NCI-H146 (cell line): Measurements from ENCODE around the gene STEAP2.
"Not testable (repeated sequence)": the region's sequence is repeated elsewhere in the genome, so short reads cannot be mapped to it uniquely, and the experiment has no call there.

Source experiments
- DNase-seq: peaks from one replicate; lab custom pipeline; 2025; lab: John Stamatoyannopoulos, UW

STEAP2 gene

DNA sequence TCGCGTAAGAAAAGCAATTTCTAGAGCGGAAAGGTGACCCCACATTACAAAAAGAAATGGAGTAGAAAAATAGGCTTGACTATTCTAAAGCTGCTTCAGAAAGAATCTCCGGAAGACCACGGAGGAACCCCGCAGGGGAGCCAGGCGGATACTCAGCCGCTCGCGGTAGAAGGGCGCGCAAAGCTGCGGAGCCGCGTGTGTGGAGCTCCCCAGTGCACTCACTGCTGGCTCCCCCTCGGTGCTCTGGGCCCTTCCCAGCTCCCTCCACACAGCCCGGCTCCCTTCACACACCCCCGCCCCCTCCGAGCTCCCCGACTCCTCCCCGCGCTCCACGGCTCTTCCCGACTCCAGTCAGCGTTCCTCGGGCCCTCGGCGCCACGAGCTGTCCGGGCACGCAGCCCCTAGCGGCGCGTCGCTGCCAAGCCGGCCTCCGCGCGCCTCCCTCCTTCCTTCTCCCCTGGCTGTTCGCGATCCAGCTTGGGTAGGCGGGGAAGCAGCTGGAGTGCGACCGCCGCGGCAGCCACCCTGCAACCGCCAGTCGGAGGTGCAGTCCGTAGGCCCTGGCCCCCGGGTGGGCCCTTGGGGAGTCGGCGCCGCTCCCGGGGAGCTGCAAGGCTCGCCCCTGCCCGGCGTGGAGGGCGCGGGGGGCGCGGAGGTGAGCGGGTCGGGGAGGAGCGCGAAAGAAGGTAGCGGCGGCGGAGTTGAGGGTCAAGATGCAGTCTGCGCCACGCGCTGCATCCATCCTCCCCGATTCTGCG, at the start of gene STEAP2:
TSS of gene STEAP2 (plus strand) at position 350 of the 758 bp plus-strand sequence. CDS start 13,343 bp downstream, outside the sequence.
- DNase-seq, result peak; percentile 56

DNA sequence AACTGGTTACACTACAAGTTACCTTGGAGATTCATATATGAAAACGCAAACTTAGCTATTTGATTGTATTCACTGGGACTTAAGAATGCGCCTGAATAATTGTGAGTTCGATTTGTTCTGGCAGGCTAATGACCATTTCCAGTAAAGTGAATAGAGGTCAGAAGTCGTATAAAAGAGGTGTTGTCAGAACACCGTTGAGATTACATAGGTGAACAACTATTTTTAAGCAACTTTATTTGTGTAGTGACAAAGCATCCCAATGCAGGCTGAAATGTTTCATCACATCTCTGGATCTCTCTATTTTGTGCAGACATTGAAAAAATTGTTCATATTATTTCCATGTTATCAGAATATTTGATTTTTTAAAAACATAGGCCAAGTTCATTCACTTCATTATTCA, 48.0 kb upstream of the STEAP2 start:
- no peak for DNase-seq

DNA sequence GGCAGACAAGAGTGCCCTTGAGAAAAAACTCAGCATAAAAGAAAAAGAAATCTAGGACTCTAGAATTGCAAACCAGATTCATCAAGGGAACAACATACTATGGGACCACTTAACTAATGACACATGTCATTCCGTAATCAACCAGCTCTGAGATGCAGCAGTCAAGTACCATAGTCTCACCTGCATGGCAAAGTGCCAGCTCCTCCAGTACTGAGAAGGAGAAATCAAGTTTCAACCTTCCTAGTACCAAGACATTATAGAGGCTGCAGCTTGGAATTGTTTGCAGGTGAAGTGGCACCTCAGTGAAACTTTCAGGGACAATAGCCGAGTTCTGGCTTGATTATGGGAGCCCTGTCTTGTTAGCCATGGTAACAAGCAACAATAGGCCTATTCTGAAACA, 45.8 kb upstream of the STEAP2 start:
- DNase-seq, result no peak

DNA sequence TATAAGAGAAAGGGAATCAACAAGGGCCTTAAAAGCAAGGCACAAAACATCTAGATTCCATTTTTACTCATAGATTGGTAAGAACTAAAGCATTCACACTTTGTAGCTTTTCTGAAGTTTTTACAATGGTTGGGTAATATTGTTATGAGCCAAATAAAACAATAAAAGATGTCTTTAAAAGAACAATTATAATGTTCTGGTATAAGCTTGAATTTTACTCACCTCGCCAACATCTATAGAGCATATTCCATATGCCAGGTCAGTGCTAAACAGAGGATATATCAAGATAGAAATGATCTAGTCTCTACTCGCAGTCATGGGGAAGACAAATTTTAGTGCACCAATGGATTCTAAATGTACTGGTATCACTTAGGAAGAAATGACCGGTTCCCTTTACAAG, 45.4 kb upstream of the STEAP2 start:
- DNase-seq, result no peak

DNA sequence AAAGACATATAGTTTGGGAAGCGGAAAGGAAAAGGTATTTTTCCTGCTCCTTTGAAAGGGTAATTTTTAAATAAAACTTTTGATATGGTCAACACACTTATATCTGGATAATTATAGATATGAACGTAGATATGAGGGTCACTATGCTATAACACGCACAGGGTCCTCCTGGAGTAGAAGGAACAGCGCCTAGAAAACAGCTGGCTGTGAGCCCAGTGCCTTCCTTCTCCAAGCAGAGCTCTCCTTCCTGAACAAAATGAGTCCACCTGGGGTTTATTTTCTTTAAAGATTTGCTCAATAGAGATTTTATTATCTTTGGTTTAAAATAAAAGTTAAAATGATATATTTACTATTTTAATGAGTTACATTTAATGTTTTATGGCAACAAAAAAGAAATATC, 44.2 kb upstream of the STEAP2 start:
- DNase-seq, result no peak

DNA sequence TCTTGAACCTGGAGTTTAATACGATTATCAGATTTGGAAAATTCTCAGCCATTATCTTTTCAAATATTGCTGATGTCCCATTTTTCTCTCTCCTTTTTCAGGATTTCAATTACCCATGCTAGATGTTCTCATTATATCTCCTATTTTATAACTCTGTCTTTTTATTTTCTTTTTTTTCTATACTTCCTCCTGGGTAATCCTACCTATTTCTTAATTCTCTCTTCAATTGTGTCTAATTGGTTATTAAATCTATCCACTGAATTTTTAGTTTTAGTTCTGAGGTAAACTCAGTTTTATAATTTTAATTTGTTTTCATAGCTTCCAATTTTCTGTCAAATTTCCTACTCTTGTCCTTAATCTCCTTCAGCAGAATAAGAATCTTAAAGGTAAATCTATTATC, 41.6 kb upstream of the STEAP2 start:
- DNase-seq, result no peak

DNA sequence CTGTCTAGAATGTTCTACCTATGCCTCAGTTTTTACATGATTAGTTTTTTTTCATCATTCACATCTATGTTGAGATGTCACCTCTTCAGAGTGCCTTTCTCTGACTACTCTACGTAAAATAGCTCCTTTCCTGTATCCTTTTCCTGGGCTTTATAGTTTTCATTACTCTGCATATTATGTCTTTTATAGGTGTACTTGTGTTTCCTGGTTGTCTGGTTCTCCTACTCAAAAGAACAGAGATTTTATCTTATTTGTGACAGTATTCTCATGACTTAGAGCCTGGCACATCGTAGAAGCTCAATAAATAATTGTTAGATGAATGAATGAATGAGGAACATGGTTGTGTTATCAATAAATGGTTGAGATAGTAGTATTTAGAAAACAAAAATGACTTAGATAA, 39.4 kb upstream of the STEAP2 start:
- DNase-seq, result no peak

DNA sequence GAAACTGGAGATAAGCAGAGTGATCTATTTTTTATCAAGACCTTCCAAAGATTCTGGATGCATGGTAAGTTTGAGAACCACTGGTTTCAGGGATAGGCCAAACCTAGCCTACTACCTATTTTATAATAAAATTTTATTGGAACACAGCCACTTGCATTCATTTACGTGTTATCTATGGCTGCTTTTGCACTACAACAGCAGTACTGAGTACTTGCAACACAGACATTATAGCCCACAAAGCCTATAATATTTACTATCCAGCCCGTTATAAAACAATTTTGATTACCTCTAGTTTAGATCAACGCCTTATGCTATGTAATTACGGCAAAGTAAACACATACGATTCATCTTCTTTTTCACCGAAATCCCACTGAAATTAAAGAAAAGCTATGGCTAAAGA, 38.9 kb upstream of the STEAP2 start:
- DNase-seq, result no peak

DNA sequence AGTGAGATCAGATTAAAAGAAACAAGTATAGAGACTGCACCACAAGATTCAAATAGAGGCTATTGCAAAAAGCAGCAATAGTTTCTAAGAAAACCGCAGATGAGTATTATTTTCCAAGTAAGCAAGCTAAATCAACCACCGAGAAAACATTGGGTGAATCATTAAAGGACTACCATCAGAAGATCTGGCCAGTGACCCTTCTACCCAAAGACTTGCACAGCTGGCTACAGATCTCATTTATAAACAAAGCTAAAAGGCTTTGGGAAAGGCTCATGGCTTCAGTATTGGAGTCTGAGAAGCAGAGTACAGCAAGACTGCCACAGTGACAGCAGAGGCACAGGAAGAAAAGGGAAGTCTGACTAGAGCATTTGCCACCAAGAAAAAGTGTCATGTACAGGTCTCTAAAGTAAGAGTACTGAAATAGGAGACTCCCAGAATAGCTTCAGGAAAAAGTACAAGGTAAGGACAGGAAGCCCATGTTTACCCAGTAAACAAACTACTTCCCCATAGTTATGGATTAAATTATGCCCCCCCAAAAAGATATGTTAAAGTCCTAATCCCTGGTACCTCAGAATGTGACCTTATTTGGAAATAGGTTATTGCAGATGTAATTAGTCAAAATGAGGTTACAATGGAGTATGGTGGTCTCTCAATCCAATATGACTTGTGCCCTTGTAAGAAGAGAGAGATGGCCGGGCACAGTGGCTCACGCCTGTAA, 38.3 kb upstream of the STEAP2 start:
- no peak for DNase-seq

DNA sequence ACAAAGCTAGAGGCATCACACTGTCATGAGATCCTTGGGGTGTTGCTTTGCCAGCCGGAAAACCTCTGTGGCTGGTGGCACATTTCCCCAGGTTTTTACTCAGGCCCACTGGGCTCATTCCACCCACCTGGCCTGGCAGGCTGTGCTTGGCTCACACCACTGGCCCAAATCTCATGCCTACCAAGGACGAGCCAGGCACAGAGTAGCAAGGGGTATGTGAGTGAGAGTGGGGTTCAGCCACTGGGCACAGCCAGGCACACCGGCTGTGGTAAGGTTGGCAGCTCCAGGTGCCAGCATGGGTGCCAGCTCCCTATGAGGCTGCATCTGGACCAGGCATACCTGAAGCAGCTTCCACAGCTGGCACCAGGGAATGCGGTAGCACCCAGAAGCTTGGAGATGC, 35.9 kb upstream of the STEAP2 start:
- DNase-seq, result no peak

DNA sequence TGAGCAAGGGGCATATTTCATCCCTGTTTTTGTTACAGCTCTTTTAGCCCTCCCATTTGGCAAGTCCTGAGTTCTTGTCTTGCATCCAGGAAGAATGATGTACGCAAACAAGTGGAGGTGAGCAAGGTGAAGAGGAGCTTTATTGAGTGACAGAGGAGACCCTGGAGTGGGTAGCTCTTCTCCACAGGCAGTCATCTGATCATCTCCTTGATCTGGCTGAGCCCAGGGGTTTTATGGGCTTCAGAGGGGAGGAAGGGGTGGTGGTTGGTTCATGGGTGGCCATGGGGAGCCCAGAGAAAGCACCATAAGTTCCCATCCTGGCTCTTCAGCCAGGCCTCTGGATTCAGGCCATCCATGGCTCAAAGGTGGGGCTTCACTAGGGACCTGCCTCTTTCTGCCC, 35.3 kb upstream of the STEAP2 start:
- no peak for DNase-seq

DNA sequence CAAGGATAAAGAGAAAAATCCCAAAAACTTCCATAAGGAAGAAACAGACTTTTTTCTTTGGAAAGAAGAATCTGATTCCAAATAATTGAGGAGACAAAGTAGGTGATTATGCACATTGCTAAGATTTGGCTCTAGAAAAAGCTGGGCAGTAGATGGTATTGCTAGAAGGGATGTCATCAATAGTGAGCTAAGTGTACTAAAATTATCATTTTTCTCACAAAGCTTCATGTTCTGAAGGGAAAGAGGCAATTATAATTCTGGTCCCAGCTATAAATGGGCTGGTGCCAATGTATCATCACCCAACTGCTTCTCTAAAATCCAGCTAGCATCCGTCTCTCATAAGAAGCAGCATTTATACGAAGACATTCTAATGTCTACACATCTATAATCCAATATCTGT, 33.4 kb upstream of the STEAP2 start:
- no peak for DNase-seq

DNA sequence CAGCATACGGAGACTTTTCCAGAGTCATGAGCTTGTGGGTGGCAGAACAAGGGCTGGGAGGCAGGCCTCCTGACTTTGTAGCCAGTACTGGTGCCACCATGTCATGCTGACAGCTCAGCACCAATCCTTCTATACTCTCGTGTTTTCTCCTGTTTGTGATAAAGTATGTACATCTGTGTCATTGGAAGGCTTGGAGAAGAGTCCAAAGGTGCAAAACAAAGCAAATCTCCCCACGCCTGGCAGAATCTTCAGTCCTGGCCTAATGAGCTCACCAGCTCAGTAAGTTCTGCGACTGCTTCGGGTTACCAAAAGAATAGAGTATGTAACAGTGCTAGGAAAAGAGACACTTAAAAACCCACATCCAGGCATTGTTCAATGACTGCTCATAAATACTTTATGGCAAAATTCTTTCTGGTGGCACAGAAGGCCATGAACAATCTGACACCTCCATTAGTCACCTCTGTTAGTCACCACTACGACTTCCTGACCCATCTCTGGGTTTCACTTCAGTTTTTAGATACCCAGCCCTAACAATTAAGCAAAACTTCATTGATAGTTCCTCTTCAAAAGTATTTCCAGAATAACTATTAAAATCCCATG, 32.8 kb upstream of the STEAP2 start:
- DNase-seq, result no peak

DNA sequence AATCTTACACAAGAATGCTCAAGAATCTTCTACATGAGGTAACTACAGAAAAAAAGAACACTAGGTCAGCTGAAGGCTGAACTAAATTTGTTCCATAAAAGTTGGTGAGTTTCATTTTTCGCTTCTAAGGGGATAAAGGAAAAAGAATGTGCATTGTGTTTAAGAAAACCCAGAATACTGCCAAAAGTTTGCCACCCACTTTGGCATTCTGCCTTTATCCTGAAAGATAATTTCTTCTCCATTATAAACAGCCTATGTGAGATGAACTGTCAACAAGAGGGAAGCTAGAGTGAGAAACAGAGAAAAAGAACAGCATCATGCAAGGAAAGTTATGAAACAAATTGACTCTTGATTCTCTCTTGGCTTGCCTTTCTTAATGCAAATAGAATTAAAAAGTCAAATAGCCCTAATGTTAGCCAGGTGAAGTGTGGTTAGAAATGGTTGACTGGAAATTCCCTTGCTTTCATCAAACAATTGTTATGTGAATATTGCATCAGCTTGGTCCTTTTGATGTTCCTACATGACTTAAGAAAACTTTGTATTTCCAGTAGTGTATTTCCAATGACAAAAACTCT, 31.4 kb upstream of the STEAP2 start:
- DNase-seq, result no peak

DNA sequence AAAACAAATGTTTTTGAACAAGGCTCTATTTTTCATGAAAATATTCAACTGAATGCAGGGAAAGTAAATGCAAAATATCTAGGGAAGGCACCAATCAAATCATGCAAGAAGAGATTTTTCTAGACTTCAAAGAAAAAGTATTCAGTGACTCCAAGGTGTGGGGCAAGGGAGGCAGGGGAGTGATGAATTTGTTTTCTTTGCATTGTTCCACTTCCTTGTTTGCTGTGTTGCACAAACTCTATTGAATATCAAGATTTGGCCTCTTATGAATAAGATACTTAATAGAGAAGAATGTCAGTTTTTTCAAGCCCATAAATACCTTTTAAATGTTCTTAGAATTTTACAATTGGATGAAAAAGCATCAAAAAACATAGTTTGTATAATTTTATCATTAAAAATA, 30.9 kb upstream of the STEAP2 start:
- no peak for DNase-seq

DNA sequence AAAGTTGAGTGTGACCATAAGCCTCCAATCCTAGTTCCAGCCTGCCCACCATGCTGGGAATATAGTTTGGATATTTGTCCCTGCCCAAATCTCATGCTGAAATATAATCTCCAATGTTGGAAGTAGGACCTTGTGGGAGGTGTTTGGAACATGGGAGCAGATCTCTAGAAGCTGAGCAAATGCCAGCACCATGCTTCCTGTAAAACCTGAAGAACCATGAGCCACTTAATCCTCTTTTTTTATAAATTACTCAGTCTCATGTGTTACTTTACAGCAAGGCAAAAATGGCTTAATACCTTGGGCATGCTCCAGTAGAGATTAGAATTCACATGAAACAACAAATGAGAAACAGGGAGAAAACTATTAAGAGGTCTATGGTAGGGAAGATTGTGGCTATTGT, 30.1 kb upstream of the STEAP2 start:
- DNase-seq, result no peak

DNA sequence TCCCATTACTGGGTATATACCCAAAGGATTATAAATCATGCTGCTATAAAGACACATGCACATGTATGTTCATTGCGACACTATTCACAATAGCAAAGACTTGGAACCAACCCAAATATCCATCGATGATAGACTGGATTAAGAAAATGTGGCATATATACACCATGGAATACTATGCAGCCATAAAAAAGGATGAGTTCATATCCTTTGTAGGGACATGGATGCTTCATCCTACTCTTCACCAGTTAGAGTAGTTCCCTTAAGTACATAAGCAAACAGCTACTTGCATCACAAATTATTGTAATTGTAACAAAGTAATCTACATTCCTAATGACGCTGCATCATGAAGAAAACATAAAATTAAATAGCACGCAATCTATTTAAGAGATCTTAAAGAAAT, 25.2 kb upstream of the STEAP2 start:
- DNase-seq, result not testable (repeated sequence)

DNA sequence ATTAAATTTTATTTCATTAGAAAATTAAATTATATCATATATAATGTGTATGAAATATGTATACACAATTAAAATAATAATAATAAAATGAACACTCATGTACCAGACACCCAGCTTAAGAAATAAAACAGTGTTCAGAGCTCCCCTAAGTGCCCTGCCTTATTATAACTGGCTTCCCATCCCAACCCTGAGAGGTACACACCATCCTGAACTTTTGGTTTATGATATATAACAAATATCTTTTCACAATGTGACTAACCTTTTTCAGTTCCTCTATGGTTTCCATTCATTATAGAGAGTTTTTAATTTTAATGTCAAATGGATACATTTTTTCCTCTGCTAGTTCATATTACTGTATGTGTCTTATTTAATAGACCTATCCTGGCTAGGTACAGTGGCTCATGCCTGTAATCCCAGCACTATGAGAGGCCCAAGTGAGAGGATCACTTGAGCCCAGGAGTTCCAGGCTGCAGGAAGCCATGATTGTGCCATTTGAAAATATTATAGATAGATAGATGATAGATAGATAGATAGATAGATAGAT, 24.0 kb upstream of the STEAP2 start:
- no peak for DNase-seq

DNA sequence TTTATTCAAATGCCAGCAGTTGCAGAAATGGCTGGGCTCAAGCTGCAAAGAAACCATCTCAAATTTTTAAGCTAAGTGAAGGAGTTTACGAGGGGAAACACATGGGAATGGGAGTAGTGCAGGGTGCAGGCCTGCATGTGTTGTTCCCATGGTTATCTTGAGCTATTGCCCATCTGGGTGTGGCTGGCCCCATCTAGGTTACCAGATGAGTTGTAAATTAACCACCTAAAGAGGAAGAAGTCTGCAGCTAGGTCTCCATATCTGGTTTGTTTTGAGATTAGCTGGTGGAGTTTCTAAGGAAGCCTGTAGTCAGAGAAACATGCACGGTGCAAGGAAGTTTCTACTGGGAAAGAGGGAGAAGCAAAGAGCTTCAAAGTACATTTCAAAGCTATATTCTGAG, 23.3 kb upstream of the STEAP2 start:
- DNase-seq, result no peak

DNA sequence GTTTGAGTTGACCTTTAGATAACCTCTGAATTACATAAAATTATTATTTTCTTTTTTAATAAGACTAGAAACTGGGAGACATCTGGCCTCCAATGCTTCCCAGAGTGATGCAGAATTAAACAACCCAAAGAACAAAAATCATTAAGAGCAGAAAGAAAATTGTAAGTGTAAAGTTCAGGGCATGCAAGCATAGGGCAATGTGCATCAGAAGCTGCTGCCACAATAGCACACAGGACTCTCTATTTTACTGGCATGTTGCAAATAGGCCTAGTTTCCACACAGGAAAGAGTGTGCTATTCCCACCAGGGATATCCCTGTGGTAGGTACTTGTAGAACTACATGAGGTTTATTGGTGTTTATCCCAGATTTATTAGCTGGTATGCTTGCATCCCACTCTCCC, 20.5 kb upstream of the STEAP2 start:
- no peak for DNase-seq

DNA sequence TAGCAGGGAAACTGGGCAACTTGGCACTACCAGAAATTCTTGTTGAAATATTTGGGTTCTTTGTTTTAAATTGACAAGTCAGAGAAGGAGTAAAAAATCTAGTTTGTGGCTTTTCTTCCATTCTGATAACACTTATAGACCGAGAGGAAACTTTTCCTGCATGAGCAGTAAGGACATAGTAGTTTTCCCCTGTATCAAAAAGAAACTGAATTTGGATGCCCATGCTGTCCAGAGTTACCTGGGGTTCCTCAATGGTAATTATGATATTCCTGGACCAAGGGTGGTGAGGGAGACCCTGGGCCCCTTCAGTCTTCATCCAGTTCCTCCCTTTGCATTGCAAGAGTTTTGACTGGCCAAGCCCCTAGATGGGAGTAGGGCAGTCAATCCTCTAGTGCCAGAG, 19.9 kb upstream of the STEAP2 start:
- no peak for DNase-seq

DNA sequence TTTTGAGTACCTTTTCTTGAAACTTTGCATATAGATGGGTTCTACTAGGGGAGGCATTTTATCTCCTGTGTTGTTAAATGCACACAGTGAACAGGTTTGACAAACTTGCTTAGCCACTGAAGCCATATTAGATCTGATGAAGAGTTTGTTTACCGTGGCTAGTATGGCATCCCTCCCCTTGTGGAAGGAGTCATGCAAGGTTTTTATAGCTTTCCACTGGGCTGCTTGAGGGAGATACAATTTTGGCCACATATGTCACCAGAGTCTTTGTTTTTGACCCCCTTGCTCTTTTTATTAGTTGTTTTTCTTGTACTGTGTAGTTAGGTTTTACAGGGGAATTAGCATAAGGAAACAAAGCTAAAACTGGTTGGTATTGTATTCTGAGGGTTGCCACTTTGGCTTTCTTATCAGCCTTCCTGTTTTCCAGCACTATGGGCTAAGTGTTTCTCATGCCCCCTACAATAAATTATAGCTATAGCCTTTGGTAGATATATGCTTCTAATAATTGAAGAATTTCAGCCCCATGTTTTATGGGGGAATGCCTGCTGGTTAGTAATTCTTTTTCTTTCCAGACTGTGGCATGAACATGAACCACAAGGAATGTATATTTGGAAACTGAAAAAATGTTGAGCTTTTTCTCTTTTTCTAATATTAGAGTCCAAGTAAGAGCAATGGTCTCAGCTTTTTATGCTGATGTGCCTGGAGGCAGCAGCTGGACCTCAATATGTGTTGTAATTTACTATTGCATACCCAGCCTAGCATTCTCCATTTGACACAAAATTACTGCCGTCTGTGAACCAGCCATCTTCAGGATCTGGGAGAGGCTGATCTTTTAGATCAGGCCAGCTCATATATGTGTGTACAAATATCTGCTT, 18.4 kb upstream of the STEAP2 start:
- DNase-seq, result no peak
